GM12873 (cell line): ENCODE data around the gene APCDD1L.

Experiments used
- CTCF ChIP-seq: IDR thresholded peaks from 2 replicates; pipeline ENCODE4 v1.5.1; 2012; ENCODE audit warnings: low read depth, mild to moderate bottlenecking, moderate library complexity, low read length, control low read depth; ENCODE audit not compliant: insufficient read depth; ENCODE audit errors: missing control alignments

APCDD1L gene

GRCh38 chr20:58441723-58442122 lies 73.5 kb downstream of the APCDD1L start:
- no peak for TF ChIP-seq CTCF

- TF ChIP-seq CTCF = no peak
Measured at GRCh38 chr20:58440021-58440767, 75.0 kb downstream of the APCDD1L start.

GRCh38 chr20:58438970-58439808 lies 76.0 kb downstream of the APCDD1L start:
- TF ChIP-seq CTCF = no peak

- TF ChIP-seq CTCF = no peak
Measured at GRCh38 chr20:58436868-58437645, 78.1 kb downstream of the APCDD1L start.

GRCh38 chr20:58435237-58435636 lies 80.0 kb downstream of the APCDD1L start:
- TF ChIP-seq CTCF = no peak

- TF ChIP-seq CTCF = no peak
Measured at GRCh38 chr20:58434326-58434725, 80.9 kb downstream of the APCDD1L start.

- no peak for TF ChIP-seq CTCF
Measured at GRCh38 chr20:58433759-58434158, 81.4 kb downstream of the APCDD1L start.
